HG03469 (cell line): ENCODE data around the gene FBXO7.

Experiments used
- ATAC-seq: cut with Tn5 transposase; IDR thresholded peaks from one replicate; pipeline ENCODE4 v1.9.1; 2021; ENCODE audit warnings: mild to moderate bottlenecking, moderate library complexity, moderate number of reproducible peaks; ENCODE audit not compliant: unreplicated experiment

FBXO7 gene

GRCh38 chr22:32528984-32529982 is 54.7 kb downstream of the FBXO7 start:
- ATAC-seq = no peak

DNA sequence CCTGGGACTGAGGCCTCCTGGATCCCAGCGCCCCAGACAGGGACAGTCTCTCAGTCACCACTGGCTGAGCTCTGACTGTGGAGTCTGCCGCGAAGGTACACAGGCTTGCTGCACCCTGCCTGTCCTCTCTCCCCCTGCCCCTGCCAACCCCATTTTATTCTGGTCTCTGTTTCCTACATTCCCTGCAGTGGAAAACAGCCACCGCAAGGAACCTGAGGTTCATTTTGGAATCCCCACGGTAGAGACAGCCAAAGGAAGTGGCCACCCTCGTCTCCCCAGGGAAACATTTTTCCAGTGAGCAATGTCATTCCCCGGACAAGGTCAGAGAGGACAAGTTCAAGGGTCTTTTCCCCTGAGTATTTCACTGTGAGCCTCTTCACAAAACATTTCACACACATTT is 56.6 kb downstream of the FBXO7 start:
- ATAC-seq = no peak

- ATAC-seq = no peak
Measured at GRCh38 chr22:32531931-32532819, 57.6 kb downstream of the FBXO7 start.

GRCh38 chr22:32532820-32533128 is 58.2 kb downstream of the FBXO7 start:
- no peak for ATAC-seq

- ATAC-seq = no peak
Measured at GRCh38 chr22:32533265-32534111, 58.9 kb downstream of the FBXO7 start.

DNA sequence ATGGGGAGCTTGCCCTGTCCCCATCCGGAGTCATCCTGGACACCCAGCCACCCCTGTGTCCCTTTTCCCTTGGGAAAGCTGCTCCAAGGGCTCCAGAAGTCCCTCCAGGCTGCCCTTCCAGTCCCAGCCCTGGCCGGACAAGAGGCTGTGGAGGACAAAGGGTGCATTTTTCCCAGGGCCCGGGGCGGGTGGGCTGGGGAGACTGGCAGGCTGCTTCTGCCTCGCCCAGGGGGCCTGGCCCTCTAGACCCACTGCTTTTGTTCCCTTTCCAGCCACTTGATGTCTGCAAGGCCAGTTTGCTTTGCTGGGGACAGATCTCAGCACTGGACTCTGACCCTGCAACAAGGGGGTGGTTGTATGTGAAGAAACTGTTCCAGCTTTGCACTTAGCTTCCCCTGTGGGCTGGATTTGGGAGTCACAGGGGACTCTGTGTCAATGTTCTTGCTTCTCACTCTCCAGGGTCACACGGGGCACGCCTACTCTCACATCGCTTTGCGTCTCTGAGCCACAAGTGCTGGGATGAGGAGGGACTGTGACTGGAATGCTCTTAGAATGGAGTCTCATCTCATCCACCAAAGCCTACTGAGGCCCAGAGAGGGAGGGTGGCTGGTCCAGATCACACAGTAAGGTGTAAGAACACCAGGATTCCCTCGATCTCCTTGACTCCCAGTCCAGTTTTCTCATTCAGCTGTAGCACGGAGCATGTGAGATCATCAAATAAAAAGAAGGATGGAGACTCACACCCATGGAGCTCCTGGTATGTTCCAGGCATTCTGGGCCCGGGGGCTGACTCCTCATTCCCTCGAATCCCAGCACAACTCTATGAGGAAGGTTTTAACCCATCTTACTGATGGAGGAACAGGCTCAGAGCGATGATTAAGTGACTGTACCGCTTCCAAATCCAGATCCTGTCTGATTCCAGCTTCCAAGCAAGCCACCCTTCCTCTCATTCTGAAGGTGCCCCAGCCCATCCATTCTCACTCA is 59.9 kb downstream of the FBXO7 start:
- ATAC-seq = no peak

DNA sequence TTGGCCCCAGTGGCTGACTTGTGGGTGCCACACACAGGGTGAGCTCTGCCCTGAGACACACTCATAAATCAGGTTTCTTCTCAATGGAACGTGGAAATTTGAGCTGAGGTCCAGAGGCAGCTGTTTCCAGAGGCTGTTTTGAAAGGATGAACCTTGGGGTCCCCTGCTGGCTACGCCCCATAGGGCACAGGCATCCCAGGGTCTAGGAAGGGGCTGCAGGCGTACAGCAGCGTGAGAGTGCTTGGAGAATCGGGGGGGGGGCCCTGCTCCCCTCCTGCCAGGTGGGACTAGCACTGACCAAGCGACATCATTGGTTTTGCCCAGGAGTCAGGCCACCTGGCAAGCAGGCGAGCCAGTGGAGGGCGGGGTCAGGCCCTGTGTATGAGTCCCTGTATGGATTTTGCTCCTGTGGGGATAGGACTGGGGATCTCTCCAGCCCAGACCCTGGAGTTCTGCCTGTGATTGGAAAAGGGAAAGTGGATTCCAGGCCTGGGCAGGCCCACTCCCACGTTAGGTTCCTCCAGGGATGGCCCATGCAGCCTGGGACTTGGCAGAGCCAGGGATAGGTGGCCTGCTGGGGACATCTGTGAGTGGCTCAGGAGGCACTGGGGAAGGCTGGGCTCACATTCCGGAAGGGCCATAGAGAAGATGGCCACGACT is 61.0 kb downstream of the FBXO7 start:
- ATAC-seq = no peak

DNA sequence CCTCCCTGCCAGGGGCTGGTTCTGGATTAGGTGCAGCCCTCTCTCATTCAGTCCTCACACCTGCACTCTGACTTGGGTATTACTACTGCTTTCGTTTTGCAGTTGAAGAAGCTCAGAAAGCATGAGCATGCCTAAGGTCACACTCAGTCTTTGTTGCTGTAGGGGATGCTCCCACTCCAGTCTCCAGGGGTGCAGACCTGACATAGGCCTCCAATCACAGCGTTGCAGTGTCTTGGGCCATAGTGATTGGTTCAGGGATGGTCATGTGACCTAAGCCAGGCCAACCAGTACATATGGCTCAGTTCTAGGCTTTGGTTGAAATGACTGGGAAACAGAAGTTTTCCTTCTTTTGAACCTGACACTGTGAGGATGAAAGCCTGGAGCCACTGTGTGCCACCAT is 61.7 kb downstream of the FBXO7 start:
- no peak for ATAC-seq

DNA sequence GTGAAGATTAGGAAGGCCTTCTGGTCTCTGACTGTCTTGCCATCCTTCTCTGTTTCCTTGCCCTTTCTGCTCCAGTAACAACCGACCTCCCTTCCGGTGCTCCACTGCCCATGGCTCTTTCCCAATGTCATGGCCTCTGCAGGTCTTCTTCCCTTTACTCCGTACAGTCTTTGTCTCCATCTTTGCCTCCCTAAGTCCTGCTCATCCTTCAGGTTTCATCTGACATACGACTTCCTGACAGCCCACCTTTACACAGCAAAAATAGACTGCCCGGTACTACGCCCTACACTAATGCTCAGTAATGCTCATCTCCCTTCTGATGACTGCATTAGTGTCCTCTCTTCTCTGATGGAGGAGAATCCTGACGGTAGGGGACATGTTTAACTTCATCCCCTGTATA is 63.9 kb downstream of the FBXO7 start:
- no peak for ATAC-seq

DNA sequence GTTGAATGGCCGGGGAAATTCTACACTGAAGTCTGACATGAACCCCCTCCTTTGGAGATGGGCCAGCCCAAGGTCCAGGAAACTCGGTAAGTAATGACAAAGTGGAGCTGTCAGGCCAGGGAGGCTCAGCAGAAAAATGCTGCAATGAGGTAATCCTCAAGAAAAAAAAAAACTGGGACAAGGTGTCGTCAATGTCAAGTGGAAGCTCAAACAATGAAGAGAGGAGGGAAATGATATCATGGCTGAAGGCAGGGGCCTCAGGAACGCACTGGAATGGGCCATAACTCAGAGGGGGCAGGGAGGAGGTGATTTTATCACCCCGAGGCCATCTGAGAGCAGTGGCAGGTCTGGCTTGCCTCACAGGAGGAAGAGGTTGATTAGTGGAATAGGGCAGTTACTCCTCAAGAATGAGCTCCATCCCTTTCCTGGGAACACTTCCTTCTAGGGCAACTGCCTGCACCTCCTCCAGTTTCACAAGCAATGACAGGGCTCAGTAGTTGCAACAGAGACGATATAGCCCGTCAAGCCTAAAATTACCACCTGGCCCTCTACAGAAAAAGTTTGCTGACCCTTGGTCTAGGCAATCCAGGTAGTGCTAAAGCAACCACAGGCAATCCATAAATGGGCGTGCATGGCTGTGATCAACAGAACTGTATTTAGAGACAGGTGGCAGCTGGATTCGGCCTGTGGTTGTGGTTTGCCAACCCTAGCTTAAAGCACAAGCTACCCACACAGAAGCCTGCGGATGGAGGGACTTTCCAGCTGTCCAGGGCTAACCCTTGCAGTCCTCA is 65.2 kb downstream of the FBXO7 start:
- no peak for ATAC-seq

DNA sequence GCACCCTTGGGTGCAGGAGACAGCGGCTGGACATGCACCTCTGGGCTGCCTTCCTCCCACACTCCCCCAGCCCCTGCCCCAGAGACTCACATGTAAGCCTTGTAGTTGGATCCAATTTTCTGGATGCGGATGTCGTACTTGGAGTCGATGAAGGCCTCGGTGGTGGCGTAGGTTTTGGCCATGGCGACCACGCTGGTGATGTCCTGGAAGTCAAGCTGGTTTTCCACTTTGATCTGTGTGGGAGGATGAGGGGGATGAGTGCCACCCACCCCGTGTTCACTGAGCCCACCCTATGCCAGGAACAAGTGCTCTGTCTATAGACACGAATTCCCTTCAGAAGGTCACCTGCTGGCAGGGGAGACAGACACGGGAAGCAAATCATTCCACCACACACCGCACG is 66.9 kb downstream of the FBXO7 start:
- ATAC-seq = no peak

DNA sequence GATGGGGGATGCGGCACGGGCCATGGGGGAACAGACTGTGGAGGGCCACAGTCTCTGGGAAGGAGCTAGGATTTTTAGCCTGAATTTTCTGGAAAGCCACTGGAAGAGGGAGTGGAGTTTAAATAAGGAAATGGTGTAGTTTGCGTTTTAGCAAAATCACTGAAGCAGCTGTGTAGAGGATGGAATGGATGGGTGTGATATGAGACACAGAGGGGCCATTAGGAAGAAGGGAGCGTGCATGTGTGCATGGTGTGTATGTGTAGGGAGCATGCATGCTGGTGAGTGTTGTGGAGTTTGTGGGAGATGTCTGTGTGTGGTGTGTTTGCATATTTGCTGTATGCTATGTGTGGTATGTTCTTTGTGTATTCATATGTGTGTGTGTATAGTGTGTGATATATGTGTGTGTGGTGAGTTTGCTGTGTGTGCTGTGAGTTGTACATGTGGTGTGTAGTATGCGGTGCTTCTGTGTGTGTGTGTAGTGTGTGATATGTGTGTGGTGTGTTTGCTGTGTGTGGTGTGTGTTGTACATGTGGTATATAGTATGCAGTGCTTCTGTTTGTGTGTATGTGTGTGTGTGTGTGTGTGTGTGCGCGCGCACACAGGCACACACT is 67.6 kb downstream of the FBXO7 start:
- ATAC-seq = no peak

GRCh38 chr22:32542677-32543357 is 68.2 kb downstream of the FBXO7 start:
- no peak for ATAC-seq

DNA sequence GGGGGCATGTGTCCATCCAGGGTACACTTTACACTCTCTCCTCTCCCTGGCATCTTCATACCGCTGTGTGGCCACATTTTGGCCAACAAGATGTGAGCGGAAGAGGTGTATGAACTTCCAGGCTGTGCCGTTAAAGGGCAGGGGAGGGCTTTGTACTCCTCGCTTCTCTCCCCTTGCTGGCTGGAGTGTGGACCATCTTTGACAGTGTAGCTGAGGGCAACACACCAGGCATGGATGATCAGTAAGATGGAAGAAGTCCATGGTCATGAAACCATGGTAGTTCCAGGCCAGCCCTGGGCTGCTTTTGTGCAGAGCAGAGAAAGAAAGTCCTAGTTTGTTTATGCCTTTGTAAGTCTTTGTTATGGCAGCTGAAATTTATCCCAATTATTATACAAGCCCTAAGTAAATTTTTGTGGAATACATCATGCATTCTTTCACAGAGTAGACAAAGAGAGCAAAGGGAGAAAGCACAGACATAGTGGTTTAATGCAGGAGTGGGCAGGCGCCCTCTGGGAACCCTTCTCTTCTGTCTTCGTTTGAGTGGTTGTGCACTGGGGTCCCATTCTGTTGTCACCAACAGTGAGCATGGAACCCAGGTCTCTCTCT is 70.4 kb downstream of the FBXO7 start:
- no peak for ATAC-seq

DNA sequence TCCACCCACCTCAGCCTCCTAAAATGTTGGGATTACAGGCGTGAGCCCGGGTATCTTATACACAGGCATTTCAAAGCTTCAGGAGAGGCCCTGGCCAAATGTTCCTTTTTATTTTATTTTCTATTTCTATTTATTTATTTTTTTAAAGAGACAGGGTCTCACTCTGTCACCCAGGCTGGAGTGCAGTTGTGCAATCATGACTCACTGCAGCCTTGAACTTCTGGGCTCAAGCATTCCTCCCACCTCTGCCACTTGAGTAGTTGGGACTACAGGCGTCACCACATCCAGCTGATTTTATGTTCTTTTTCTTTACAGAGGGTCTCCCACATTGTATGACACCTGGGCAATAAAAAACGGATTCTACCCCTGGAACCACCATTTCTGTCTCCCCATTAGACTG is 71.2 kb downstream of the FBXO7 start:
- no peak for ATAC-seq

- ATAC-seq = no peak
Measured at GRCh38 chr22:32546496-32546895, 71.9 kb downstream of the FBXO7 start.

DNA sequence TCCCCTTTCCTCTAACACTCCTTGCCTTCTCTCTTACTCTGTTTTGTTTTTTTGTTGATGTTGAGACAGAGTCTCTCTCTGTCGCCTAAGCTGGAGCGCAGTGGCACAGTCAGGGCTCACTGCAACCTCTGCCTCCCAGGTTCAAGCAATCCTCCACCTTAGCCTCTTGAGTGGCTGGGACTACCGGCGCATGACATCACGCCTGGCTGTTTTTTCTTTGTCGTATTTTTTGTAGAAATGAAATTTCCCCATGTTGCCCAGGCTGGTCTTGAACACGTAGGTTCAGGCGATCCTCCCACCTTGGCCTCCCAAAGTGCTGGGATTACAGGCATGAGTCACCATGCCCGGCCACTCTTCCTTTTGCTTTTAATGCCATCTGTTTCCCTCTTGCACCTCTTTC is 72.3 kb downstream of the FBXO7 start:
- ATAC-seq = no peak
